DND-41 (cell line): ENCODE results near the gene FAT3.

Experiments
- ATAC-seq: fragments of 200-7000 bp; cut with Tn5 transposase; 3 replicates; pipeline ENCODE4 v1.9.1; 2021; ENCODE audit warnings: low read depth; ENCODE audit not compliant: insufficient read depth
- DNase-seq: peaks from one replicate; pipeline ENCODE4 v3.0.0-alpha.2; 2020
- H2AFZ ChIP-seq: 2 replicates; pipeline ENCODE4 v1.6.0; 2012; ENCODE audit warnings: low read depth, low read length
- H3K27ac ChIP-seq: 2 replicates; pipeline ENCODE4 v1.5.1; 2012; ENCODE audit warnings: low read length, inconsistent platforms
- H3K27me3 ChIP-seq: fragments of 200-600 bp; sonication (generic); 2 replicates; pipeline ENCODE4 v1.6.0; 2012; ENCODE audit warnings: low read length, mild to moderate bottlenecking, inconsistent platforms; ENCODE audit not compliant: insufficient read depth, poor library complexity
- H3K36me3 ChIP-seq: 2 replicates; pipeline ENCODE4 v1.5.1; 2012; ENCODE audit warnings: low read length, inconsistent platforms; ENCODE audit not compliant: insufficient read depth
- H3K4me1 ChIP-seq: 2 replicates; pipeline ENCODE4 v1.5.1; 2012; ENCODE audit warnings: mild to moderate bottlenecking, low read length; ENCODE audit not compliant: insufficient read depth
- H3K4me2 ChIP-seq: 2 replicates; pipeline ENCODE4 v1.6.0; 2012; ENCODE audit warnings: mild to moderate bottlenecking, moderate library complexity, low read length, inconsistent platforms; ENCODE audit not compliant: insufficient read depth
- H3K4me3 ChIP-seq, 2 experiments: fragments of 200-600 bp in 1 of 2; shearing (Covaris generic) in 1 of 2; 2 replicates each; pipeline ENCODE4 v1.5.1; 2012 to 2016; ENCODE audit warnings: inconsistent platforms in 2 of 2, low read length in 2 of 2, mild to moderate bottlenecking in 2 of 2, low read depth in 1 of 2, moderate library complexity in 1 of 2
- H3K79me2 ChIP-seq: 2 replicates; pipeline ENCODE4 v1.6.0; 2012; ENCODE audit warnings: low read length, inconsistent platforms; ENCODE audit not compliant: insufficient read depth
- H3K9ac ChIP-seq: 2 replicates; pipeline ENCODE4 v1.6.0; 2012; ENCODE audit warnings: low read depth, mild to moderate bottlenecking, inconsistent platforms, low read length, moderate library complexity
- H3K9me3 ChIP-seq: 2 replicates; pipeline ENCODE4 v1.5.1; 2012; ENCODE audit warnings: low read length, moderate library complexity, mild to moderate bottlenecking, inconsistent platforms; ENCODE audit not compliant: insufficient read depth, severe bottlenecking
- H4K20me1 ChIP-seq: 2 replicates; pipeline ENCODE4 v1.6.0; 2012; ENCODE audit warnings: low read length; ENCODE audit not compliant: insufficient read depth
- CTCF ChIP-seq: IDR thresholded peaks from 2 replicates; pipeline ENCODE4 v1.5.1; 2012; ENCODE audit warnings: borderline replicate concordance, low read length, moderate library complexity, mild to moderate bottlenecking; ENCODE audit not compliant: poor library complexity, severe bottlenecking; ENCODE audit errors: extremely low read depth
- EZH2 ChIP-seq: IDR thresholded peaks from 3 replicates; pipeline ENCODE4 v1.6.1; 2012; ENCODE audit warnings: borderline replicate concordance, low read depth, mild to moderate bottlenecking, moderate library complexity, low read length, inconsistent platforms; ENCODE audit not compliant: severe bottlenecking

Gene FAT3

GRCh38 chr11:92224407-92225124 lies at the start of gene FAT3:
Gene FAT3 (plus strand): TSS chr11:92224818. CDS start chr11:92352113, 127,295 bp downstream.
- no peaks in the 10 kb centered on the region for H4K20me1 ChIP-seq
- DNase-seq (no peak), ATAC-seq (no peak)
- no peak within 1 kb of the TSS for H3K4me3 ChIP-seq
- no peaks in the 10 kb centered on the region for H3K4me1 ChIP-seq
- no peaks in the 10 kb centered on the region for H3K79me2 ChIP-seq
- H2AFZ ChIP-seq, result no peak within 1 kb of the TSS
- no peak within 1 kb of the TSS for H3K9ac ChIP-seq
- TF ChIP-seq CTCF (no peak), EZH2 (no peak)
- H3K27me3 ChIP-seq, result no peaks in the 10 kb centered on the region
- no peak within 1 kb of the TSS for H3K27ac ChIP-seq
- no peaks in the 10 kb centered on the region for H3K36me3 ChIP-seq
- H3K9me3 ChIP-seq, result peaks cover 3% of the 10 kb centered on the region
- H3K4me2 ChIP-seq, result no peak within 1 kb of the TSS

- H3K4me3 ChIP-seq, result no peak overlapping the region
- no peak overlapping the region for H3K4me2 ChIP-seq
- no peaks in the 10 kb centered on the region for H3K9me3 ChIP-seq
- H3K79me2 ChIP-seq, result no peaks in the 10 kb centered on the region
- no peak overlapping the region for H3K27ac ChIP-seq
- ATAC-seq (no peak), DNase-seq (no peak)
- TF ChIP-seq EZH2 (no peak), CTCF (no peak)
- H3K4me1 ChIP-seq, result no peaks in the 10 kb centered on the region
- H3K27me3 ChIP-seq, result no peaks in the 10 kb centered on the region
- H4K20me1 ChIP-seq, result no peaks in the 10 kb centered on the region
- no peak overlapping the region for H2AFZ ChIP-seq
- H3K9ac ChIP-seq, result no peak overlapping the region
- H3K36me3 ChIP-seq, result no peaks in the 10 kb centered on the region
Observed at GRCh38 chr11:92179017-92179670, 45.5 kb upstream of the FAT3 start.

- H2AFZ ChIP-seq, result no peak overlapping the region
- H3K9ac ChIP-seq, result no peak overlapping the region
- no peak overlapping the region for H3K4me3 ChIP-seq
- no peaks in the 10 kb centered on the region for H3K4me1 ChIP-seq
- H3K9me3 ChIP-seq, result no peaks in the 10 kb centered on the region
- H3K4me2 ChIP-seq, result no peak overlapping the region
- DNase-seq, result no peak
- no peaks in the 10 kb centered on the region for H3K79me2 ChIP-seq
- no peaks in the 10 kb centered on the region for H3K27me3 ChIP-seq
- no peak for TF ChIP-seq EZH2
- TF ChIP-seq CTCF, result no peak
- no peak overlapping the region for H3K27ac ChIP-seq
- H3K36me3 ChIP-seq, result no peaks in the 10 kb centered on the region
- no peaks in the 10 kb centered on the region for H4K20me1 ChIP-seq
- ATAC-seq, result no peak
Observed at GRCh38 chr11:92180226-92180625, 44.4 kb upstream of the FAT3 start.
